GM23338 (cell line): ENCODE results near the gene GPC6. TPM values are rescaled to one million over a fixed set of nuclear protein-coding genes. Genes with fewer than 3 reads are reported as not detected.

Experiments
- ATAC-seq: fragments of 200-7000 bp; cut with Tn5 transposase; 3 replicates; pipeline ENCODE4 v1.9.1; 2020
- DNase-seq: peaks from one replicate; pipeline ENCODE4 v3.0.0-alpha.2; 2015; ENCODE audit warnings: low spot score
- H2AFZ ChIP-seq: fragments of 200-600 bp; sonication (generic); 2 replicates; pipeline ENCODE4 v1.8.0; 2016; ENCODE audit warnings: antibody characterized with exemption, mild to moderate bottlenecking, moderate library complexity
- H3F3A ChIP-seq: fragments of 200-600 bp; sonication (generic); replicated peaks from 2 replicates; pipeline ENCODE4 v1.8.0; 2017; ENCODE audit warnings: antibody characterized with exemption, mixed run types, low read depth
- H3K27ac ChIP-seq: fragments of 200-600 bp; sonication (generic); 2 replicates; pipeline ENCODE4 v1.6.1; 2016; ENCODE audit warnings: low read depth
- H3K27me3 ChIP-seq: fragments of 200-600 bp; sonication (generic); 2 replicates; pipeline ENCODE4 v1.8.0; 2016; ENCODE audit warnings: mild to moderate bottlenecking, mixed run types, moderate library complexity; ENCODE audit not compliant: insufficient read depth
- H3K36me3 ChIP-seq: fragments of 200-600 bp; sonication (generic); 2 replicates; pipeline ENCODE4 v1.8.0; 2016; ENCODE audit warnings: mild to moderate bottlenecking; ENCODE audit not compliant: insufficient read depth
- H3K4me1 ChIP-seq: fragments of 200-600 bp; sonication (generic); 2 replicates; pipeline ENCODE4 v1.8.0; 2016; ENCODE audit warnings: mild to moderate bottlenecking, moderate library complexity; ENCODE audit not compliant: insufficient read depth
- H3K4me2 ChIP-seq: fragments of 200-600 bp; sonication (generic); 2 replicates; pipeline ENCODE4 v1.7.1; 2017; ENCODE audit warnings: mixed run types
- H3K4me3 ChIP-seq: fragments of 200-600 bp; sonication (generic); 2 replicates; pipeline ENCODE4 v1.6.1; 2016; ENCODE audit warnings: mixed run types
- H3K79me2 ChIP-seq: fragments of 200-600 bp; sonication (generic); replicated peaks from 2 replicates; pipeline ENCODE4 v1.8.0; 2017; ENCODE audit warnings: mild to moderate bottlenecking; ENCODE audit not compliant: insufficient read depth
- H3K9me2 ChIP-seq: fragments of 200-600 bp; sonication (generic); 2 replicates; pipeline ENCODE4 v1.8.0; 2017; ENCODE audit not compliant: insufficient read depth
- H4K20me1 ChIP-seq: fragments of 200-600 bp; sonication (generic); replicated peaks from 2 replicates; pipeline ENCODE4 v1.8.0; 2017; ENCODE audit warnings: mild to moderate bottlenecking; ENCODE audit not compliant: insufficient read depth
- H3K27ac Mint-ChIP-seq: 2 replicates; pipeline ENCODE4 v1.8.0; 2020; ENCODE audit warnings: inconsistent platforms, mild to moderate bottlenecking, moderate library complexity, mixed read lengths
- H3K27me3 Mint-ChIP-seq: 3 replicates; pipeline ENCODE4 v1.8.0; 2022; ENCODE audit warnings: low read depth, mild to moderate bottlenecking, moderate library complexity, mixed read lengths, inconsistent platforms; ENCODE audit not compliant: insufficient read depth, poor library complexity
- H3K36me3 Mint-ChIP-seq: 3 replicates; pipeline ENCODE4 v1.8.0; 2021; ENCODE audit warnings: low read depth, mild to moderate bottlenecking, inconsistent platforms, moderate library complexity, mixed read lengths
- H3K4me1 Mint-ChIP-seq: 3 replicates; pipeline ENCODE4 v1.8.0; 2020; ENCODE audit warnings: mild to moderate bottlenecking, inconsistent platforms, mixed read lengths
- H3K4me3 Mint-ChIP-seq: 3 replicates; pipeline ENCODE4 v1.8.0; 2021; ENCODE audit warnings: moderate library complexity, mild to moderate bottlenecking, inconsistent platforms, mixed read lengths
- H3K9me3 Mint-ChIP-seq: 3 replicates; pipeline ENCODE4 v1.8.0; 2020; ENCODE audit warnings: moderate library complexity, mild to moderate bottlenecking, inconsistent platforms, mixed read lengths
- CREB1 ChIP-seq: fragments of 250-450 bp; sonication (Bioruptor Pico); IDR thresholded peaks from 2 replicates; pipeline ENCODE4 v1.5.0; 2020; ENCODE audit warnings: low read depth, mild to moderate bottlenecking, moderate library complexity
- CTCF ChIP-seq, 2 experiments: fragments of 200-600 bp in 1 of 2; sonication (generic) in 1 of 2; conservative IDR thresholded peaks; 2 replicates each; pipeline versions ENCODE4 v1.5.1 to v1.6.1; 2016 to 2017; ENCODE audit warnings: antibody characterized with exemption in 2 of 2, low read depth in 2 of 2, mild to moderate bottlenecking in 2 of 2, moderate library complexity in 1 of 2
- EZH2phosphoT487 ChIP-seq: fragments of 200-600 bp; sonication (generic); IDR thresholded peaks from one replicate; pipeline ENCODE4 v1.8.1; 2018; ENCODE audit warnings: antibody characterized with exemption; ENCODE audit not compliant: unreplicated experiment
- JUNB ChIP-seq: IDR thresholded peaks from one replicate; pipeline ENCODE4 v1.6.1; 2016; ENCODE audit warnings: antibody characterized with exemption; ENCODE audit not compliant: unreplicated experiment
- NANOG ChIP-seq: IDR thresholded peaks from 2 replicates; pipeline ENCODE4 v1.6.1; 2016; ENCODE audit warnings: antibody characterized with exemption, borderline replicate concordance
- ZNF114 ChIP-seq: fragments of 250-450 bp; sonication (Bioruptor Pico); IDR thresholded peaks from 2 replicates; pipeline ENCODE4 v1.5.0; 2020; ENCODE audit warnings: mild to moderate bottlenecking, moderate library complexity
- ZNF462 ChIP-seq: fragments of 250-450 bp; sonication (Bioruptor Pico); IDR thresholded peaks from 2 replicates; pipeline ENCODE4 v1.5.0; 2020; ENCODE audit warnings: mild to moderate bottlenecking, moderate library complexity
- polyA plus RNA-seq: library from polyadenylated mRNA; unstranded; fragments of >200 nt; fragmentation: Nextera tagmentation; extraction: Ambion mirVana; gene quantifications from 2 replicates; pipeline ENCODE4 v1.2.1, GENCODE V29; 2016
- total RNA-seq: library from RNA; depleted of rRNA; stranded (reverse); fragments of >200 nt; shearing (Covaris generic); gene quantifications from 2 replicates; pipeline ENCODE4 v1.2.3, GENCODE V29; 2014
- TF ChIP-seq, protein P1 (sequence below): IDR thresholded peaks from one replicate; pipeline ENCODE4 v1.6.1; 2018; ENCODE audit warnings: antibody characterized with exemption; ENCODE audit not compliant: unreplicated experiment

The GPC6 gene
- total and polyA plus RNA-seq, 2 experiments from 2014 or later, result 6.4 to 28.6 TPM

- TF ChIP-seq EZH2phosphoT487 (no peak), ZNF462 (no peak), ZNF114 (CRISPR knock-in tag) (no peak), NANOG (no peak)
Observed at GRCh38 chr13:93788456-93788855, 561.8 kb downstream of the GPC6 start (continued).

DNA sequence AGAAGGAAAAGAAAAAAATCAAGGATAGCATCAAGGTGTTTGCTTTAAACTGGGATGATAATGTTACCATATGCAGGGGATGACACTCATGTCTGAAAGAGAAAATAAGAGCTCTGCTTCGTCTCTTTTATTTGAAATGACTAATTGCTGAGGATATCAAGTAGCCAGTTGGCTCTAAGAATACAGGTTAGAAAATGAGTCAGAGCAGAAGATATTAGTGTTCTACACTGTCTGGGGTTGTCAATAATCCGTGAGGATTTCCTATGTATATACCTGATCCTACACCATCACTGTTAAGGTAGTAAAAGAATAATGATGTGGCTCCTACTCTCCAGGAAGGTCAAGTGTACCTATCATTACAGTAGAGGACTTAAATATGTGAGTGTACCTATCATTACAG lies 562.5 kb downstream of the GPC6 start:
- H3F3A ChIP-seq, result no peaks in the 10 kb centered on the region
- no peak for ATAC-seq
- no peaks in the 10 kb centered on the region for H3K27me3 ChIP-seq
- H3K9me2 ChIP-seq, result no peaks in the 10 kb centered on the region
- no peak overlapping the region for H3K4me3 ChIP-seq
- no peaks in the 10 kb centered on the region for H3K79me2 ChIP-seq
- Mint-ChIP-seq H3K36me3 (no peaks in the 10 kb centered on the region), H3K9me3 (no peaks in the 10 kb centered on the region), H3K4me1 (0 out of 3 replicates have a peak, but pooled peaks cover 2% of the 10 kb centered on the region), H3K4me3 (no peak overlapping the region), H3K27me3 (peaks cover 1% of the 10 kb centered on the region), H3K27ac (no peak overlapping the region)
- H3K4me2 ChIP-seq, result no peak overlapping the region
- no peak for DNase-seq
- H3K4me1 ChIP-seq, result 0 out of 2 replicates have a peak, but pooled peaks cover 7% of the 10 kb centered on the region
- H2AFZ ChIP-seq, result no peak overlapping the region
- H3K27ac ChIP-seq, result no peak overlapping the region
- H4K20me1 ChIP-seq, result no peaks in the 10 kb centered on the region
- no peaks in the 10 kb centered on the region for H3K36me3 ChIP-seq
- no peak for TF ChIP-seq JUNB
- TF ChIP-seq, protein P1, sequence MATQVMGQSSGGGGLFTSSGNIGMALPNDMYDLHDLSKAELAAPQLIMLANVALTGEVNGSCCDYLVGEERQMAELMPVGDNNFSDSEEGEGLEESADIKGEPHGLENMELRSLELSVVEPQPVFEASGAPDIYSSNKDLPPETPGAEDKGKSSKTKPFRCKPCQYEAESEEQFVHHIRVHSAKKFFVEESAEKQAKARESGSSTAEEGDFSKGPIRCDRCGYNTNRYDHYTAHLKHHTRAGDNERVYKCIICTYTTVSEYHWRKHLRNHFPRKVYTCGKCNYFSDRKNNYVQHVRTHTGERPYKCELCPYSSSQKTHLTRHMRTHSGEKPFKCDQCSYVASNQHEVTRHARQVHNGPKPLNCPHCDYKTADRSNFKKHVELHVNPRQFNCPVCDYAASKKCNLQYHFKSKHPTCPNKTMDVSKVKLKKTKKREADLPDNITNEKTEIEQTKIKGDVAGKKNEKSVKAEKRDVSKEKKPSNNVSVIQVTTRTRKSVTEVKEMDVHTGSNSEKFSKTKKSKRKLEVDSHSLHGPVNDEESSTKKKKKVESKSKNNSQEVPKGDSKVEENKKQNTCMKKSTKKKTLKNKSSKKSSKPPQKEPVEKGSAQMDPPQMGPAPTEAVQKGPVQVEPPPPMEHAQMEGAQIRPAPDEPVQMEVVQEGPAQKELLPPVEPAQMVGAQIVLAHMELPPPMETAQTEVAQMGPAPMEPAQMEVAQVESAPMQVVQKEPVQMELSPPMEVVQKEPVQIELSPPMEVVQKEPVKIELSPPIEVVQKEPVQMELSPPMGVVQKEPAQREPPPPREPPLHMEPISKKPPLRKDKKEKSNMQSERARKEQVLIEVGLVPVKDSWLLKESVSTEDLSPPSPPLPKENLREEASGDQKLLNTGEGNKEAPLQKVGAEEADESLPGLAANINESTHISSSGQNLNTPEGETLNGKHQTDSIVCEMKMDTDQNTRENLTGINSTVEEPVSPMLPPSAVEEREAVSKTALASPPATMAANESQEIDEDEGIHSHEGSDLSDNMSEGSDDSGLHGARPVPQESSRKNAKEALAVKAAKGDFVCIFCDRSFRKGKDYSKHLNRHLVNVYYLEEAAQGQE, result no peak
- TF ChIP-seq CREB1 (CRISPR knock-in tag), result no peak
- TF ChIP-seq CTCF (conservative IDR thresholded peaks at IDR 0.05; ENCODE audit: low read depth in 2 of 2), result no peak
- TF ChIP-seq EZH2phosphoT487, result no peak
